ENCODE results near the gene BORCS6.

GRCh38 chr17:8149419-8150193 is 40.4 kb downstream of the BORCS6 start:
- TF ChIP-seq SRF (IDR thresholded peaks at IDR 0.05; ENCODE audit: low read depth): no peak
- TF ChIP-seq, protein P1, sequence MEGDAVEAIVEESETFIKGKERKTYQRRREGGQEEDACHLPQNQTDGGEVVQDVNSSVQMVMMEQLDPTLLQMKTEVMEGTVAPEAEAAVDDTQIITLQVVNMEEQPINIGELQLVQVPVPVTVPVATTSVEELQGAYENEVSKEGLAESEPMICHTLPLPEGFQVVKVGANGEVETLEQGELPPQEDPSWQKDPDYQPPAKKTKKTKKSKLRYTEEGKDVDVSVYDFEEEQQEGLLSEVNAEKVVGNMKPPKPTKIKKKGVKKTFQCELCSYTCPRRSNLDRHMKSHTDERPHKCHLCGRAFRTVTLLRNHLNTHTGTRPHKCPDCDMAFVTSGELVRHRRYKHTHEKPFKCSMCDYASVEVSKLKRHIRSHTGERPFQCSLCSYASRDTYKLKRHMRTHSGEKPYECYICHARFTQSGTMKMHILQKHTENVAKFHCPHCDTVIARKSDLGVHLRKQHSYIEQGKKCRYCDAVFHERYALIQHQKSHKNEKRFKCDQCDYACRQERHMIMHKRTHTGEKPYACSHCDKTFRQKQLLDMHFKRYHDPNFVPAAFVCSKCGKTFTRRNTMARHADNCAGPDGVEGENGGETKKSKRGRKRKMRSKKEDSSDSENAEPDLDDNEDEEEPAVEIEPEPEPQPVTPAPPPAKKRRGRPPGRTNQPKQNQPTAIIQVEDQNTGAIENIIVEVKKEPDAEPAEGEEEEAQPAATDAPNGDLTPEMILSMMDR (IDR thresholded peaks at IDR 0.05 in 2 of 3, conservative IDR thresholded peaks at IDR 0.05 in 1 of 3; ENCODE audit: borderline replicate concordance in 1 of 3, insufficient read depth in 1 of 3, low read depth in 2 of 3, low read length in 2 of 3): no peak
- no peak for TF ChIP-seq EZH2phosphoT487 (IDR thresholded peaks at IDR 0.05; ENCODE audit: borderline replicate concordance)
- TF ChIP-seq TCF7L2 (IDR thresholded peaks at IDR 0.05; ENCODE audit: borderline replicate concordance, extremely low read depth, insufficient read depth, insufficient read length): no peak
